Measurements from ENCODE around the gene MYH15. TPM values are rescaled to one million over a fixed set of nuclear protein-coding genes. Genes with fewer than 3 reads are reported as not detected.

Gene MYH15
- total RNA-seq, 4 donors from 2014 or later = 0.08 to 0.11 (median 0.10) TPM; not detected in 1

GRCh38 chr3:108500728-108501127 lies 9.7 kb downstream of the MYH15 start:
- H3K36me3 ChIP-seq = no peaks in the 10 kb centered on the region

GRCh38 chr3:108497271-108497670 lies 13.1 kb downstream of the MYH15 start:
- DNase-seq = no peak
- 97 to 98% methylated on average over 1 of the region's 1 CpG for WGBS, 2 donors

More at GRCh38 chr3:108500728-108501127, 9.7 kb downstream of the MYH15 start:
- no peak overlapping the region for H3K4me3 ChIP-seq (replicated peaks in 1 of 3)
- H3K4me1 ChIP-seq = no peaks in the 10 kb centered on the region
- H3K27me3 ChIP-seq = no peaks in the 10 kb centered on the region
- WGBS, 2 donors = 84 to 94% methylated on average over 1 of the region's 1 CpG
- no peak overlapping the region for H3K27ac ChIP-seq
- no peaks in the 10 kb centered on the region for H3K9me3 ChIP-seq
- TF ChIP-seq POLR2A (IDR thresholded peaks at IDR 0.05) (no peak), CTCF (IDR thresholded peaks at IDR 0.05) (no peak)
- no peak for DNase-seq
- intact Hi-C loops (cut with DNase I) = no loop called here

GRCh38 chr3:108495717-108496116 lies 14.7 kb downstream of the MYH15 start:
- no peak for DNase-seq
- no peak overlapping the region for H3K4me3 ChIP-seq (replicated peaks in 1 of 3)
- H3K9me3 ChIP-seq = no peaks in the 10 kb centered on the region
- no peak overlapping the region for H3K27ac ChIP-seq
- 79 to 87% methylated on average over 6 of the region's 6 CpGs for WGBS, 2 donors
- TF ChIP-seq POLR2A (IDR thresholded peaks at IDR 0.05) (no peak), CTCF (IDR thresholded peaks at IDR 0.05) (no peak)
- H3K27me3 ChIP-seq = no peaks in the 10 kb centered on the region
- intact Hi-C loops (cut with DNase I) = no loop called here
- H3K36me3 ChIP-seq = no peaks in the 10 kb centered on the region
- no peaks in the 10 kb centered on the region for H3K4me1 ChIP-seq

More at GRCh38 chr3:108497271-108497670, 13.1 kb downstream of the MYH15 start:
- TF ChIP-seq CTCF (IDR thresholded peaks at IDR 0.05) (no peak), POLR2A (IDR thresholded peaks at IDR 0.05) (no peak)
- Histone ChIP-seq H3K36me3 (no peaks in the 10 kb centered on the region), H3K27ac (no peak overlapping the region), H3K4me3 (replicated peaks in 1 of 3) (no peak overlapping the region), H3K4me1 (no peaks in the 10 kb centered on the region), H3K27me3 (no peaks in the 10 kb centered on the region), H3K9me3 (no peaks in the 10 kb centered on the region)
- intact Hi-C loops (cut with DNase I) = no loop called here

- DNase-seq = no peak
- no peak overlapping the region for H3K27ac ChIP-seq
- no peaks in the 10 kb centered on the region for H3K4me1 ChIP-seq
- no peak overlapping the region for H3K4me3 ChIP-seq (replicated peaks in 1 of 3)
- intact Hi-C loops (cut with DNase I) = loop anchor here (5.0 kb wide), 1 partner anchor 57 kb away; no protein-coding TSS in a partner anchor
- 64 to 69% methylated on average over 3 of the region's 3 CpGs for WGBS, 2 donors
- no peaks in the 10 kb centered on the region for H3K36me3 ChIP-seq
- no peaks in the 10 kb centered on the region for H3K9me3 ChIP-seq
- TF ChIP-seq POLR2A (IDR thresholded peaks at IDR 0.05) (no peak), CTCF (IDR thresholded peaks at IDR 0.05) (no peak)
- H3K27me3 ChIP-seq = no peaks in the 10 kb centered on the region
Observed at GRCh38 chr3:108494906-108495531, 15.4 kb downstream of the MYH15 start.

- no peaks in the 10 kb centered on the region for H3K4me1 ChIP-seq
- 84 to 89% methylated on average over 2 of the region's 2 CpGs for WGBS, 2 donors
- H3K27me3 ChIP-seq = no peaks in the 10 kb centered on the region
- H3K4me3 ChIP-seq (replicated peaks in 1 of 3) = no peak overlapping the region
- intact Hi-C loops (cut with DNase I) = loop anchor here (5.0 kb wide), 1 partner anchor 58 kb away; no protein-coding TSS in a partner anchor
- no peaks in the 10 kb centered on the region for H3K9me3 ChIP-seq
- no peak for DNase-seq
- no peak overlapping the region for H3K27ac ChIP-seq
- TF ChIP-seq POLR2A (IDR thresholded peaks at IDR 0.05) (no peak), CTCF (IDR thresholded peaks at IDR 0.05) (peak in 1 of 6 experiments; percentile 5)
- H3K36me3 ChIP-seq = no peaks in the 10 kb centered on the region
Observed at GRCh38 chr3:108493862-108494261, 16.5 kb downstream of the MYH15 start.

Data from thyroid gland (tissue), 4 donors.